Activated B cell treated with CpG ODN at 0.5 μM for 24 hours (primary cell): Measurements from ENCODE around the gene SH2D3A. TPM values are rescaled to one million over a fixed set of nuclear protein-coding genes. Genes with fewer than 3 reads are reported as not detected.
"Not testable (repeated sequence)": the region's sequence is repeated elsewhere in the genome, so short reads cannot be mapped to it uniquely, and the experiment has no call there.

Experiments used
- ATAC-seq: fragments of 200-7000 bp; cut with Tn5 transposase; one replicate; pipeline ENCODE4 v1.10.0; 2021; ENCODE audit warnings: low read depth, mild to moderate bottlenecking, moderate library complexity
- CTCF ChIA-PET: fragments of 350-600 bp; sonication (Branson Sonifier 250); formaldehyde crosslinking; loops from one replicate; lab custom pipeline; 2021; ENCODE audit warnings: antibody characterized with exemption; lab: Charles Lee
- POLR2A ChIA-PET: fragments of 350-600 bp; sonication (Branson Sonifier 250); formaldehyde crosslinking; loops from one replicate; lab custom pipeline; 2021; ENCODE audit warnings: antibody characterized with exemption; lab: Charles Lee
- DNase-seq: peaks from one replicate; pipeline ENCODE4 v3.0.0; 2022
- H3K27ac Mint-ChIP-seq: one replicate; pipeline ENCODE4 v1.8.0; 2020; ENCODE audit warnings: mixed read lengths
- H3K27me3 Mint-ChIP-seq: one replicate; pipeline ENCODE4 v1.8.0; 2021; ENCODE audit warnings: mixed read lengths
- H3K36me3 Mint-ChIP-seq: one replicate; pipeline ENCODE4 v1.8.0; 2021; ENCODE audit warnings: low read depth, mixed read lengths
- H3K4me1 Mint-ChIP-seq: one replicate; pipeline ENCODE4 v1.8.0; 2021; ENCODE audit warnings: mixed read lengths
- H3K4me3 Mint-ChIP-seq: one replicate; pipeline ENCODE4 v1.8.0; 2020; ENCODE audit warnings: mild to moderate bottlenecking, mixed read lengths
- H3K9me3 Mint-ChIP-seq: one replicate; pipeline ENCODE4 v1.8.0; 2020; ENCODE audit warnings: mixed read lengths
- intact Hi-C: fragments of 100-400 bp; cut with micrococcal nuclease; formaldehyde crosslinking; loops from one replicate; pipeline ENCODE4 v1.15.1; 2024
- total RNA-seq: library from RNA; stranded (reverse); gene quantifications from 2 replicates; pipeline ENCODE4 v1.2.3, GENCODE V29; 2022
- TF ChIP-seq, protein P1 (sequence below): fragments of 200-600 bp; IDR thresholded peaks from one replicate; pipeline ENCODE4 v1.8.0; 2022; ENCODE audit warnings: antibody characterized with exemption, mild to moderate bottlenecking

Gene SH2D3A
- total RNA-seq, 1 donor from 2014 or later, result 22.6 TPM

DNA sequence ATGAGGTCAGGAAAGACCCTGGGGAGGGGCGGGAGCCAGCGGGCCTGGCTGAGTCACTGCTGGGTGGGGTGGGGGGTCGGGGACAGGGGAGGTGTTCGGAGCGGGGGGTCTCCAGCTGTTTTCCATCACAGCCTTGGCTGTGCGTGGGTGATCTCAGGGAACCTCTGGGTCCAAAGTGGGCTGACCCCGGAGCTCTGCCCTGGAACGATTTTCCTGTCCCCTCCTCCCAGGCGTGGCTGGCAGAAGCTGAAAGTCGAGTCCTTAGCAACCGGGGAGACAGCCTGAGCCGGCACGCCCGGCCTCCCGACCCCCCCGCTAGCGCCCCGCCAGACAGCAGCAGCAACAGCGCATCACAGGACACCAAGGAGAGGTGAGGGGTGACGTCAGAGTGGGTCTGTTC, 17.2 kb downstream of the SH2D3A start:
- Mint-ChIP-seq H3K4me1 (peaks cover 19% of the 10 kb centered on the region), H3K36me3 (peaks cover 75% of the 10 kb centered on the region), H3K4me3 (no peak overlapping the region), H3K27me3 (no peaks in the 10 kb centered on the region), H3K9me3 (no peaks in the 10 kb centered on the region), H3K27ac (no peak overlapping the region)
- DNase-seq (no peak), ATAC-seq (no peak)
- CTCF ChIA-PET, result no interaction called here
- TF ChIP-seq, protein P1, sequence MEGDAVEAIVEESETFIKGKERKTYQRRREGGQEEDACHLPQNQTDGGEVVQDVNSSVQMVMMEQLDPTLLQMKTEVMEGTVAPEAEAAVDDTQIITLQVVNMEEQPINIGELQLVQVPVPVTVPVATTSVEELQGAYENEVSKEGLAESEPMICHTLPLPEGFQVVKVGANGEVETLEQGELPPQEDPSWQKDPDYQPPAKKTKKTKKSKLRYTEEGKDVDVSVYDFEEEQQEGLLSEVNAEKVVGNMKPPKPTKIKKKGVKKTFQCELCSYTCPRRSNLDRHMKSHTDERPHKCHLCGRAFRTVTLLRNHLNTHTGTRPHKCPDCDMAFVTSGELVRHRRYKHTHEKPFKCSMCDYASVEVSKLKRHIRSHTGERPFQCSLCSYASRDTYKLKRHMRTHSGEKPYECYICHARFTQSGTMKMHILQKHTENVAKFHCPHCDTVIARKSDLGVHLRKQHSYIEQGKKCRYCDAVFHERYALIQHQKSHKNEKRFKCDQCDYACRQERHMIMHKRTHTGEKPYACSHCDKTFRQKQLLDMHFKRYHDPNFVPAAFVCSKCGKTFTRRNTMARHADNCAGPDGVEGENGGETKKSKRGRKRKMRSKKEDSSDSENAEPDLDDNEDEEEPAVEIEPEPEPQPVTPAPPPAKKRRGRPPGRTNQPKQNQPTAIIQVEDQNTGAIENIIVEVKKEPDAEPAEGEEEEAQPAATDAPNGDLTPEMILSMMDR, result no peak
- intact Hi-C loops, result loop anchor here (5.0 kb wide), 2 partner anchors 378 to 468 kb away; partner anchors contain the start of gene ALKBH7
- POLR2A ChIA-PET, result no interaction called here

DNA sequence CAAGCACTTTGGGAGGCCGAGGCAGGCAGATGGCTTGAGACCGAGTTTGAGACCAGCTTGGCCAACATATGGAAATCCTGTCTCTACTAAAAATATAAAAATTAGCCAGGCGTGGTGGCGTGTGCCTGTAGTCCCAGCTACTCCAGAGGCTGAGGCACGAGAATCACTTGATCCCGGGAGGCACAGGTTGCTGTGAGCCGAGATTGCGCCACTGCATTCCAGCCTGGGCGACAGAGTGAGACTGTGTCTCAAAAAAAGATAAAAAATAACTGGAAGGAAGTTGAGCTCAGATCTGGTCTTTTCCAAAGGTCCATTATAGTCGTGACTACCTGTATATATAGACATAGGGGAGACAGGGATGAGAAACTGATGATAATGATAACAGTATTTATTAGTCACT, 18.7 kb downstream of the SH2D3A start:
- H3K27ac Mint-ChIP-seq, H3K4me3 Mint-ChIP-seq, ATAC-seq, H3K9me3 Mint-ChIP-seq, intact Hi-C loops, H3K27me3 Mint-ChIP-seq, CTCF ChIA-PET, DNase-seq, H3K4me1 Mint-ChIP-seq: not testable (repeated sequence)
- POLR2A ChIA-PET, result interaction anchor here (0.5 to 0.9 kb wide), 3 partner anchors 15 to 966 kb away, joined by 3 to 5 read pairs (median 3); no protein-coding TSS in a partner anchor
- peaks cover 74% of the 10 kb centered on the region for H3K36me3 Mint-ChIP-seq

DNA sequence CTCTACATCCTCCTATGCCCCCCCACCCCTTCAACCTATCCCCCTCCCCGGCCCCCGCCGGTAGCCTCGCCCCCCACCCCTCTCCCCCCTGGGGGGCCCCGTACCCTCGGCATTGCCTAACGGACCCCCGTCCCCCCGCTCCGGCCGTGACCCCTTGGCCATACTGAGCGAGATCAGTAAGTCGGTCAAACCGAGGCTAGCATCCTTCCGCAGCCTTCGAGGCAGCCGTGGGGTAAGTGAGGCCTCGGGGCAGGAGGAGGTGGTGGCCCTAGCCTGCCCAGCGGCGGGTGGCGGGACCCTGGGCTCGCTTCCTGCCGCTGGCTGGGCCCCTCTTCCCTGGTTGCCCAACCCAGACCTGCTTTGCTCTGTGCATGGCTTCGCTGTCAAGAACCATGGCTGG, 21.3 kb downstream of the SH2D3A start:
- Mint-ChIP-seq H3K4me1 (peaks cover 9% of the 10 kb centered on the region), H3K27me3 (no peaks in the 10 kb centered on the region), H3K27ac (no peak overlapping the region), H3K9me3 (no peaks in the 10 kb centered on the region), H3K4me3 (no peak overlapping the region), H3K36me3 (peaks cover 80% of the 10 kb centered on the region)
- DNase-seq, result no peak
- ChIA-PET POLR2A (no interaction called here), CTCF (no interaction called here)
- ATAC-seq, result no peak
- TF ChIP-seq, protein P1, result no peak
- intact Hi-C loops, result no loop called here

GRCh38 chr19:6744381-6745301, 22.6 kb downstream of the SH2D3A start:
- TF ChIP-seq, protein P1, result no peak
- Mint-ChIP-seq H3K27me3 (no peaks in the 10 kb centered on the region), H3K9me3 (no peaks in the 10 kb centered on the region), H3K27ac (no peak overlapping the region), H3K36me3 (peaks cover 74% of the 10 kb centered on the region), H3K4me1 (peaks cover 11% of the 10 kb centered on the region), H3K4me3 (no peak overlapping the region)
- POLR2A ChIA-PET, result interaction anchor here (0.8 to 1.8 kb wide), 2 partner anchors 9 to 58 kb away, joined by 3 read pairs; no protein-coding TSS in a partner anchor
- intact Hi-C loops, result no loop called here
- CTCF ChIA-PET, result no interaction called here
- no peak for ATAC-seq
- DNase-seq, result no peak

- ATAC-seq (no peak), DNase-seq (no peak)
- H3K27me3 Mint-ChIP-seq, result no peaks in the 10 kb centered on the region
- CTCF ChIA-PET, result no interaction called here
- peak overlapping the region; percentile 4 for H3K4me3 Mint-ChIP-seq
- TF ChIP-seq, protein P1, result no peak
- intact Hi-C loops, result no loop called here
- peaks cover 16% of the 10 kb centered on the region for H3K4me1 Mint-ChIP-seq
- POLR2A ChIA-PET, result interaction anchor here (0.8 to 1.8 kb wide), 3 partner anchors 8 to 59 kb away, joined by 3 read pairs; no protein-coding TSS in a partner anchor
- H3K36me3 Mint-ChIP-seq, result peaks cover 67% of the 10 kb centered on the region
- no peak overlapping the region for H3K27ac Mint-ChIP-seq
- H3K9me3 Mint-ChIP-seq, result no peaks in the 10 kb centered on the region
These were observed 23.4 kb downstream of the SH2D3A start for GRCh38 chr19:6743714-6744380.
